GM23338 (cell line): ENCODE results near the gene SLC2A5. TPM values are rescaled to one million over a fixed set of nuclear protein-coding genes. Genes with fewer than 3 reads are reported as not detected.

Experiments
- ATAC-seq: fragments of 200-7000 bp; cut with Tn5 transposase; 3 replicates; pipeline ENCODE4 v1.9.1; 2020
- DNase-seq: peaks from one replicate; pipeline ENCODE4 v3.0.0-alpha.2; 2015; ENCODE audit warnings: low spot score
- H2AFZ ChIP-seq: fragments of 200-600 bp; sonication (generic); 2 replicates; pipeline ENCODE4 v1.8.0; 2016; ENCODE audit warnings: antibody characterized with exemption, mild to moderate bottlenecking, moderate library complexity
- H3F3A ChIP-seq: fragments of 200-600 bp; sonication (generic); replicated peaks from 2 replicates; pipeline ENCODE4 v1.8.0; 2017; ENCODE audit warnings: antibody characterized with exemption, mixed run types, low read depth
- H3K27ac ChIP-seq: fragments of 200-600 bp; sonication (generic); 2 replicates; pipeline ENCODE4 v1.6.1; 2016; ENCODE audit warnings: low read depth
- H3K27me3 ChIP-seq: fragments of 200-600 bp; sonication (generic); 2 replicates; pipeline ENCODE4 v1.8.0; 2016; ENCODE audit warnings: mild to moderate bottlenecking, mixed run types, moderate library complexity; ENCODE audit not compliant: insufficient read depth
- H3K36me3 ChIP-seq: fragments of 200-600 bp; sonication (generic); 2 replicates; pipeline ENCODE4 v1.8.0; 2016; ENCODE audit warnings: mild to moderate bottlenecking; ENCODE audit not compliant: insufficient read depth
- H3K4me1 ChIP-seq: fragments of 200-600 bp; sonication (generic); 2 replicates; pipeline ENCODE4 v1.8.0; 2016; ENCODE audit warnings: mild to moderate bottlenecking, moderate library complexity; ENCODE audit not compliant: insufficient read depth
- H3K4me2 ChIP-seq: fragments of 200-600 bp; sonication (generic); 2 replicates; pipeline ENCODE4 v1.7.1; 2017; ENCODE audit warnings: mixed run types
- H3K4me3 ChIP-seq: fragments of 200-600 bp; sonication (generic); 2 replicates; pipeline ENCODE4 v1.6.1; 2016; ENCODE audit warnings: mixed run types
- H3K79me2 ChIP-seq: fragments of 200-600 bp; sonication (generic); replicated peaks from 2 replicates; pipeline ENCODE4 v1.8.0; 2017; ENCODE audit warnings: mild to moderate bottlenecking; ENCODE audit not compliant: insufficient read depth
- H3K9me2 ChIP-seq: fragments of 200-600 bp; sonication (generic); 2 replicates; pipeline ENCODE4 v1.8.0; 2017; ENCODE audit not compliant: insufficient read depth
- H4K20me1 ChIP-seq: fragments of 200-600 bp; sonication (generic); replicated peaks from 2 replicates; pipeline ENCODE4 v1.8.0; 2017; ENCODE audit warnings: mild to moderate bottlenecking; ENCODE audit not compliant: insufficient read depth
- H3K27ac Mint-ChIP-seq: 2 replicates; pipeline ENCODE4 v1.8.0; 2020; ENCODE audit warnings: inconsistent platforms, mild to moderate bottlenecking, moderate library complexity, mixed read lengths
- H3K27me3 Mint-ChIP-seq: 3 replicates; pipeline ENCODE4 v1.8.0; 2022; ENCODE audit warnings: low read depth, mild to moderate bottlenecking, moderate library complexity, mixed read lengths, inconsistent platforms; ENCODE audit not compliant: insufficient read depth, poor library complexity
- H3K36me3 Mint-ChIP-seq: 3 replicates; pipeline ENCODE4 v1.8.0; 2021; ENCODE audit warnings: low read depth, mild to moderate bottlenecking, inconsistent platforms, moderate library complexity, mixed read lengths
- H3K4me1 Mint-ChIP-seq: 3 replicates; pipeline ENCODE4 v1.8.0; 2020; ENCODE audit warnings: mild to moderate bottlenecking, inconsistent platforms, mixed read lengths
- H3K4me3 Mint-ChIP-seq: 3 replicates; pipeline ENCODE4 v1.8.0; 2021; ENCODE audit warnings: moderate library complexity, mild to moderate bottlenecking, inconsistent platforms, mixed read lengths
- H3K9me3 Mint-ChIP-seq: 3 replicates; pipeline ENCODE4 v1.8.0; 2020; ENCODE audit warnings: moderate library complexity, mild to moderate bottlenecking, inconsistent platforms, mixed read lengths
- CREB1 ChIP-seq: fragments of 250-450 bp; sonication (Bioruptor Pico); IDR thresholded peaks from 2 replicates; pipeline ENCODE4 v1.5.0; 2020; ENCODE audit warnings: low read depth, mild to moderate bottlenecking, moderate library complexity
- EZH2 ChIP-seq: fragments of 200-600 bp; sonication (generic); IDR thresholded peaks from one replicate; pipeline ENCODE4 v1.8.0; 2017; ENCODE audit warnings: antibody characterized with exemption, mild to moderate bottlenecking, low read depth; ENCODE audit not compliant: unreplicated experiment
- EZH2phosphoT487 ChIP-seq: fragments of 200-600 bp; sonication (generic); IDR thresholded peaks from one replicate; pipeline ENCODE4 v1.8.1; 2018; ENCODE audit warnings: antibody characterized with exemption; ENCODE audit not compliant: unreplicated experiment
- JUNB ChIP-seq: IDR thresholded peaks from one replicate; pipeline ENCODE4 v1.6.1; 2016; ENCODE audit warnings: antibody characterized with exemption; ENCODE audit not compliant: unreplicated experiment
- NANOG ChIP-seq: IDR thresholded peaks from 2 replicates; pipeline ENCODE4 v1.6.1; 2016; ENCODE audit warnings: antibody characterized with exemption, borderline replicate concordance
- ZNF114 ChIP-seq: fragments of 250-450 bp; sonication (Bioruptor Pico); IDR thresholded peaks from 2 replicates; pipeline ENCODE4 v1.5.0; 2020; ENCODE audit warnings: mild to moderate bottlenecking, moderate library complexity
- ZNF331 ChIP-seq: fragments of 250-450 bp; sonication (Bioruptor Pico); IDR thresholded peaks from 2 replicates; pipeline ENCODE4 v1.5.0; 2020; ENCODE audit warnings: low read depth, mild to moderate bottlenecking, moderate library complexity
- ZNF462 ChIP-seq: fragments of 250-450 bp; sonication (Bioruptor Pico); IDR thresholded peaks from 2 replicates; pipeline ENCODE4 v1.5.0; 2020; ENCODE audit warnings: mild to moderate bottlenecking, moderate library complexity
- polyA plus RNA-seq: library from polyadenylated mRNA; unstranded; fragments of >200 nt; fragmentation: Nextera tagmentation; extraction: Ambion mirVana; gene quantifications from 2 replicates; pipeline ENCODE4 v1.2.1, GENCODE V29; 2016
- total RNA-seq: library from RNA; depleted of rRNA; stranded (reverse); fragments of >200 nt; shearing (Covaris generic); gene quantifications from 2 replicates; pipeline ENCODE4 v1.2.3, GENCODE V29; 2014

Gene SLC2A5
- total and polyA plus RNA-seq, 2 experiments from 2014 or later, result 0.03 TPM; not detected in 1

- ATAC-seq, result no peak; the same call in 2 of the 3 replicates
- no peak overlapping the region for H3K4me3 Mint-ChIP-seq
- H3K27me3 Mint-ChIP-seq, result peaks cover 2% of the 10 kb centered on the region
Observed at GRCh38 chr1:9099555-9099954, 30.1 kb upstream of the SLC2A5 start.

More at GRCh38 chr1:9099555-9099954, 30.1 kb upstream of the SLC2A5 start:
- no peak overlapping the region for H3K27ac Mint-ChIP-seq
- Histone ChIP-seq H3K4me1 (peaks cover 4% of the 10 kb centered on the region; the same call in 1 of the 2 replicates), H3K79me2 (no peaks in the 10 kb centered on the region), H3K4me2 (no peak overlapping the region), H3K9me2 (0 out of 2 replicates have a peak, but pooled peaks cover 4% of the 10 kb centered on the region), H3K27me3 (no peaks in the 10 kb centered on the region), H3K27ac (no peak overlapping the region), H4K20me1 (no peaks in the 10 kb centered on the region), H2AFZ (no peak overlapping the region), H3K4me3 (no peak overlapping the region), H3K36me3 (peaks cover 8% of the 10 kb centered on the region; the same call in 1 of the 2 replicates), H3F3A (no peaks in the 10 kb centered on the region)
- peaks cover 35% of the 10 kb centered on the region for H3K9me3 Mint-ChIP-seq
- H3K4me1 Mint-ChIP-seq, result peaks cover 6% of the 10 kb centered on the region; the same call in 2 of the 3 replicates
- H3K36me3 Mint-ChIP-seq, result peaks cover 23% of the 10 kb centered on the region
- DNase-seq, result peak; percentile 26
- TF ChIP-seq NANOG (no peak), ZNF462 (no peak), ZNF114 (CRISPR knock-in tag) (no peak), ZNF331 (no peak), EZH2 (no peak), EZH2phosphoT487 (no peak), JUNB (no peak), CREB1 (CRISPR knock-in tag) (no peak)
